Measurements from ENCODE around the gene SLC12A4. TPM values are rescaled to one million over a fixed set of nuclear protein-coding genes. Genes with fewer than 3 reads are reported as not detected.

SLC12A4 gene
- total RNA-seq, 1 experiment from 2014 or later: 41.9 TPM

DNA sequence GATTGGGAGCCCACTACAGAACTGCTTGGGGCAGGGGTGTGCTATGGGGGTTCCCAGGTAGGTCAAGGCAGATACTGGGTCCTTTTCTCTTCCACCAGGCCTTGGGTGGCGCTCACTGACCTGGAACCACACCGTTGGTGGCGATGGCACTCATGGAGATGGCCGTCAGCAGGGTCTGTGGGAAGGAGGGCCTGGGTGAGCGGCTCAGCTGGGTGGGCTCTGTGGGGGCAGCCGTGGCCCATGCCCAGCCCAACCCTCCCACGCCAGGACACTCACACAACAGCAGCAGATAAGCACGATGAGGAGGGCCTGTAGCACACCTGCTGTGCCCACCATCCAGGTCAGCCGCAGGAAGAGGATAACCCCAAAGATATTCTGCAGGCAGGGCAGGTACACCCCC lies 10.8 kb downstream of the SLC12A4 start:
- BruUV-seq (replicated peaks): no TSS peak
- CTCF ChIA-PET: no interaction called here
- Histone ChIP-seq H3K9me3 (ENCODE audit: low read depth, low read length, poor library complexity, severe bottlenecking) (no peaks in the 10 kb centered on the region), H3K27me3 (replicated peaks; ENCODE audit: insufficient read depth, low read depth, low read length, poor library complexity) (no peaks in the 10 kb centered on the region), H3K36me3 (ENCODE audit: insufficient read depth, low read length, poor library complexity, severe bottlenecking) (peaks cover 25% of the 10 kb centered on the region), H3K4me3 (ENCODE audit: low read depth, low read length, poor library complexity, severe bottlenecking) (no peak overlapping the region), H3K27ac (ENCODE audit: low read depth, low read length, poor library complexity, severe bottlenecking) (no peak overlapping the region), H3K4me1 (ENCODE audit: insufficient read depth, low read length, poor library complexity, severe bottlenecking) (no peaks in the 10 kb centered on the region)
- no peak for TF ChIP-seq CTCF (conservative IDR thresholded peaks at IDR 0.05; ENCODE audit: low read depth, low read length)
- no peak for TF ChIP-seq EZH2 (IDR thresholded peaks at IDR 0.05; ENCODE audit: borderline replicate concordance, low read depth, low read length, poor library complexity, severe bottlenecking)
- POLR2A ChIA-PET (ENCODE audit: low non-redundant PET): no interaction called here
- no peak for DNase-seq (ENCODE audit: low spot score)
- intact Hi-C loops (cut with micrococcal nuclease; ENCODE audit: unreplicated experiment): no loop called here

GRCh38 chr16:67954421-67955196 lies 13.8 kb downstream of the SLC12A4 start:
- no peak for DNase-seq (ENCODE audit: low spot score)
- no peak for TF ChIP-seq CTCF (conservative IDR thresholded peaks at IDR 0.05; ENCODE audit: low read depth, low read length)
- no peak for TF ChIP-seq EZH2 (IDR thresholded peaks at IDR 0.05; ENCODE audit: borderline replicate concordance, low read depth, low read length, poor library complexity, severe bottlenecking)
- Histone ChIP-seq H3K4me3 (ENCODE audit: low read depth, low read length, poor library complexity, severe bottlenecking) (no peak overlapping the region), H3K27me3 (replicated peaks; ENCODE audit: insufficient read depth, low read depth, low read length, poor library complexity) (no peaks in the 10 kb centered on the region), H3K9me3 (ENCODE audit: low read depth, low read length, poor library complexity, severe bottlenecking) (no peaks in the 10 kb centered on the region), H3K4me1 (ENCODE audit: insufficient read depth, low read length, poor library complexity, severe bottlenecking) (no peaks in the 10 kb centered on the region), H3K36me3 (ENCODE audit: insufficient read depth, low read length, poor library complexity, severe bottlenecking) (peaks cover 27% of the 10 kb centered on the region), H3K27ac (ENCODE audit: low read depth, low read length, poor library complexity, severe bottlenecking) (no peak overlapping the region)
- ChIA-PET CTCF (interaction anchor here (0.6 kb wide), 1 partner anchor 139 kb away, joined by 9 read pairs; no protein-coding TSS in a partner anchor), POLR2A (ENCODE audit: low non-redundant PET) (interaction anchor here (0.6 kb wide), 2 partner anchors 8 to 122 kb away, joined by 3 to 5 read pairs; no protein-coding TSS in a partner anchor)
- intact Hi-C loops (cut with micrococcal nuclease; ENCODE audit: unreplicated experiment): no loop called here
- BruUV-seq (replicated peaks): no TSS peak

DNA sequence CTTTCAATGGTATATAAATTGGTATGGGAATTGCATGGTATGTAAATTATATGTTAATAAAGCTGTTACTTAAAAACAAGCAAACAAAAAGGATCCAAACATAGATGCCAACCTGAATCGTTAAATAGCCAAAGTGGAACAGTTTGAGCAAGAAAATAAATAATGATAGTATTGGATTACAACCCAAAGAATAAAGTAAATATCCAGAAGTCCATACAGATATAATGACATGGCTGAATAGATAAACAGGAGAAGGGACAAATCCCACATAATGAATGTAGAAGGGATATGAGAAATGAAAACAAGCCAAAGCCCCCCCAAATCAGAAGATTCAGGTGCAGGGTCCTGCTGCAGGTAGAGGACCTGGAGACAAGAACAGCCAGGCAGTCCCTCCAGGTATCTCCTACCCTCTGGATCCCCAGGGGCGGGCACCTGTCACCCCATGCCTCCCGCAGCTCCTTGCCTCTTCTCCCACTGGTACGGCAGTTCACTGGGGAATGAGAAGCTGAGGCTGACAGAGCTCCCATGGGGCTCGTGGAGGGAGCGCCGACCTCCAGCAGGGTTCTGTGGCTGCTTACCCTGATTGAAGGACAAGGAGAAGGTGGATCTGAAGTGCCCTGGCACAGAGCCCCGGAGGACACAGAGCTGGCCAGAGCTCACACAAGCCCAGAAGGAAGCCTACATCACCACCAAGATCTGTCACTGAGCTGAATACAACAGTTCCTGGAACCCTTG lies 14.6 kb downstream of the SLC12A4 start:
- peaks cover 24% of the 10 kb centered on the region for H3K36me3 ChIP-seq (ENCODE audit: insufficient read depth, low read length, poor library complexity, severe bottlenecking)

More for the DNA sequence above, 14.6 kb downstream of the SLC12A4 start:
- no peaks in the 10 kb centered on the region for H3K4me1 ChIP-seq (ENCODE audit: insufficient read depth, low read length, poor library complexity, severe bottlenecking)
- no TSS peak for BruUV-seq (replicated peaks)
- ChIA-PET POLR2A (ENCODE audit: low non-redundant PET) (no interaction called here), CTCF (no interaction called here)
- DNase-seq (ENCODE audit: low spot score): no peak
- no peak overlapping the region for H3K27ac ChIP-seq (ENCODE audit: low read depth, low read length, poor library complexity, severe bottlenecking)
- no peaks in the 10 kb centered on the region for H3K9me3 ChIP-seq (ENCODE audit: low read depth, low read length, poor library complexity, severe bottlenecking)
- no peaks in the 10 kb centered on the region for H3K27me3 ChIP-seq (replicated peaks; ENCODE audit: insufficient read depth, low read depth, low read length, poor library complexity)
- TF ChIP-seq CTCF (conservative IDR thresholded peaks at IDR 0.05; ENCODE audit: low read depth, low read length) (no peak), EZH2 (IDR thresholded peaks at IDR 0.05; ENCODE audit: borderline replicate concordance, low read depth, low read length, poor library complexity, severe bottlenecking) (no peak)
- intact Hi-C loops (cut with micrococcal nuclease; ENCODE audit: unreplicated experiment): no loop called here
- no peak overlapping the region for H3K4me3 ChIP-seq (ENCODE audit: low read depth, low read length, poor library complexity, severe bottlenecking)
